NCI-H226 (cell line): ENCODE results near the gene PIM3.
A peak's percentile ranks its signal among the peaks of the same experiment; 100 is the strongest.

Experiments used
- DNase-seq: peaks from one replicate; pipeline ENCODE4 v3.0.0-alpha.2; 2015

PIM3 gene

GRCh38 chr22:49928555-49929210 lies 31.9 kb upstream of the PIM3 start:
- DNase-seq, result no peak

- DNase-seq, result no peak
Measured at GRCh38 chr22:49929211-49929979, 31.2 kb upstream of the PIM3 start.

GRCh38 chr22:49929994-49930575 lies 30.5 kb upstream of the PIM3 start:
- no peak for DNase-seq

DNA sequence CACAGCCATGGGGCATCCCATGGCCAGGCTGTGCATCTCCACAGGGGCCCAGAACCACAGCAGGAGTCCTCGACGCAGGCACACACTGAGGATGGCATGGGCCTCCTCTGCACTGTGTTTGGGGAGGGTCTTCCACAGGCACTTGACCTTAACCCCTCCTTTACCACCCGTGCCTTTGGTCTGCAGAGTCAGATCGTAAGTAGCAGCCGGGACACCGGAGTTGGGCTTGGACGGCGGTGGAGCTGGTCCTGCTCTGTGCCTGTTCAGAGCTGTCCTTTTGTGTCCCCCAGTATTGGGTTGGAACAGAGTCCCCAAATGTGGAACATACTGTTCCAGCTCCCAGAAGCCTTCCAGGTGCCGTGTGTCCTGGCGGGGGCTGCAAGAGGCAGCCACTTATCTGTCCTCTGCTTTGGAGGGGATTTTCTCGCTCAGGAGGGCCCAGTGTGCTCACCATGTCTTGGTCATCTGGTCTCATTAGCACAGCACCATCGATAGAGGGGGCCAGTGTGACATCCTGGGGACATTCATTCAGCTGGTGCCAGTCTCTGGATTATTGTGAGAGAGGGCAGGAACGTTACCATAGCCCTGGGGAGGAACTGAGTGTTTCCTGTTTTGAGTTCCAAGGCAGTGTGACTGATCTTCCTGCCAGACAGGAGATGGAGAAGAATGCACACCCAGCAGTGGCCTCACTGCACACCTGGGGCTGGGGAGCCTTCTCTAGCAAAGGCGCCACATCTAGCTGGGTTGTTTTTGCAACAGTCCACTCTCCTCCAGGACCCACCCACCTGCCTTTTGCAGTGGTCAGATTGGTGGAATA lies 29.8 kb upstream of the PIM3 start:
- DNase-seq, result no peak

DNA sequence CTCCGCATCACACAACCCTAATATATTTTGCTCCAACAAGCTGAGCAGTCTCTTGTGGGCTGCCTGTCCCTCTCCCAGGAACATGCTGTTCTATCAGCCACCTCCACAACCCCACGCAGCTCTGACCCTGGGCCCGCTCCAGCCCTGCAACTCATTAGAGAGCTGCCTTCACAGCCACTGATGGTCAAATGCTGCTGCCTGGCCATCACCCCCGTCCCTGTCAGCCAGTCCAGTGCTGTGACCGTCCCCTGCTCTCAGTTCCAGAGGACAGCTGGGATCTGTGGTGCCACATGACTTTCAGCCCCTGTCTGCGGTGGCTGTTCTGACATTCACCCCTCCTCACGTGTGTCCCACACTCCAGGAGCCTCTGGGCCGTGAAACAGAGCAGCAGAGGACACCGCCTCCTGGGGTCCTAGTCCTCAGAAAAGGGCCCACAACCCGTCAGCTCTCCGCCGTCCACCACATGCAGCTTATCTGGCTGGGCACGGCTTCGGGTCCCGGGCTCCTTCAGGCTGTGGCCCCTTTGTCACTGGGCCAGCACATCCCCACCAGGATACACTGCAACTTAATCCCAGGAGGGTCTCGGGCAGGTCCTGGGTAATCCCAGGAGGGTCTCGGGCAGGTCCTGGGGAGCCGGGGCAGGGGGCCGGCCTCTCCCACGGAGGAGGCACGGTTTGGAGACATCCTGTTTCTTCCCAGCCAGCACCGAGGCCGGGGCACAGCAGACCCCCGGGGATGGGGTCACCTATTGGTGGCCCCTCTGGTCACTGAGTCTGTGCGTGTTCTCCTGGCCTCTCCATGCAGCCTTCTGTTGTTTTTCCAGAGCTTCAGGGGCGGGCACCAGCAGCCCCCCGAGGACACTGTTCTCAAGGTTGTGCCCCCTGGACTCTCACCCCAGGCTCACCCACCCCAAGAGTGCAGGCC lies 27.1 kb upstream of the PIM3 start:
- no peak for DNase-seq

- no peak for DNase-seq
Measured at GRCh38 chr22:49934160-49934890, 26.2 kb upstream of the PIM3 start.

DNA sequence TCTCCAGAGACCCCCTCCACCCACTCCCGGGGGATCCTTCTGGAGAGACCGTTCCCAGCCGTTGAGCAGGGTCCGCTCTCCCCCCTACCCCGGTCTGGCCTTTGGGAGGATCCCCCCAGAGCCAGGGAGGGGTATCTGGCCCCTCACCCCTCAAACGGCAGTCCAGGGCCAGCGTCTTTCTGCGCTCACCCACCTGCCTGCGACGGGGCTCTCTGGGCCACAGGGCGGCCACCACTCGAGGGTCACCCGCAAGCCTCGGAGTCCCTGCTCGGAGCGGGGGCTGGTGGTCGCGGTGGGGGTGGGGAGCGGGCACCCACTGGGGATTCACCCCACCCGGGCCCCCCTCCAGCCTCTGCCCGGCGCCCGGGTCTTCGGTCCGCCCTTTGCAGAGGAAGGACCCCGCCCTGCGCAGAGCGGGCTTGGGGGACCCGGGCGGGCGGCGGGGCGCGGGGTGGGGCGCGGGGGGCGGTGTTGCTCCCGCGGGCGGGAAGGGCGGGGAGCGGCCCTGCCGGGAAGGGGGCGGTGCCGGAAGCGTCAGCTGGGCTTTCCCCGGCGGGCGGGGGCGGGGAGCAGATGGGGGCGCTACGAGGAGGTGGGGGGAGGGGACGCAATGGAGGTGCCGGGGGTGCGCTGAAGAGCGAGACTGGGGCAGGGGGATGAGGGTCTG lies 25.5 kb upstream of the PIM3 start:
- peak; percentile 32 for DNase-seq

DNA sequence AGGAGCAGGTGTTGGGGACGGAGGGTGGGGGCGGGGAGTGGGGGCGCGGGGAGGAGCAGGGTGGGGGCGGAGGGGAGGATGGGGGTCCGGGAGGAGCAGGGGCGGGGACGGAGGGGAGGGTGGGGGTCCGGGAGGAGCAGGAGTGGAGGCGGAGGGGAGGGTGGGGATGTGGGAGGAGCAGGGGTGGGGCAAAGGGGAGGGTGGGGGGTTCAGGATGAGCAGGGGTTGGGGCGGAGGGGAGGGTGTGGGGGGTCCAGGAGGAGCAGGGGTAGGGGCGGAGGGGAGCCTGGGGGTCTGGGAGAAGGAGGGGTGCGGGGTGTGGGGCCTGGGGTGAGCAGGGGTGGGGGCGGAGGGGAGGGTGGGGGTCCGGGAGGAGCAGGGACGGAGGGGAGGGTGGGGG lies 25.0 kb upstream of the PIM3 start:
- no peak for DNase-seq

DNA sequence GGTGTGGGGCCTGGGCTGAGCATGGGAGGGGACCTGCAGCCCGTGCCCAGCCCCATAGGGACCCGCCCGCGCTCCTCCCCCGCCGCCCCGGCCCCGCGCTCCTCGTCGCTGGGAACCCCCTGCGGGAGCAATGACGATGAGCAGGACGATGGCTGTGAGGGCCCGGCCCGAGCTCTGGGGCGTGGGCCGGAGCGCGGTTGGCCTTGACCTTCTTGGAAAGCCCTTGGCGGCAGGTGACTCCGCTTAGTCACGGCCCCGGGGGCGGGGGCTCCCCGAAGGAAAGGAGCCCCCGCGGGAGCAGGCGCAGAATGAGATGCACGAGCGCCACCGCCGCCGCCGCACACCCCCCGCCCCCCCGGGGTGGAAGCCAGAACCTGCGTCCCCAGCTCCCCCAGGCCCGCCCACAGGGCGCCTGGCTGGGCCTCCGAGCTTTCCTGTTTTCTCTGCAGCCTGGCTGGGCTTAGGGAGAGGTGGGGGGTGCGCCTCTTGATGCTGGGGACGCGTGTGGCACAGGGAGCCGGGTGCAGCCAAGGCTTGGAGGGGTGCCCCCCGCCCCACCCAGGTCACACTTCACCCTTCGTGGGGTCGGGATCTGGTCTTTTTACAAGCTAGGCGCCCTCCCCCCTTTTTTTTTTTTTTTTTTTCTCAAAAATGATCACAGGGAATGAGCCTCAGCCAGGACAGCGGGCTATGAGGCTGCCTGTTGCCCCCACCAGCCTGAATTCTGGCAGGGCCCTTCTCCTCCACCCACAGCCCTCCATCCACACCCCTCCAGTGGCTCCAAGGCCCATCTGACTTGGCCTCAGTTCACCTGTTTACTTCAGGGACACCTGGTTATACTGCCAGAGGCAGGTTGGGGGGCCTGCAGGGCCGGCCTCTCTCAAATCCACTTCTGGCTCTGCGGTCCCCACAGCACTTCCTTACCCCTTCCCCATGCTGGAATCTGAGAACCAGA lies 24.3 kb upstream of the PIM3 start:
- peak; percentile 85 for DNase-seq

DNA sequence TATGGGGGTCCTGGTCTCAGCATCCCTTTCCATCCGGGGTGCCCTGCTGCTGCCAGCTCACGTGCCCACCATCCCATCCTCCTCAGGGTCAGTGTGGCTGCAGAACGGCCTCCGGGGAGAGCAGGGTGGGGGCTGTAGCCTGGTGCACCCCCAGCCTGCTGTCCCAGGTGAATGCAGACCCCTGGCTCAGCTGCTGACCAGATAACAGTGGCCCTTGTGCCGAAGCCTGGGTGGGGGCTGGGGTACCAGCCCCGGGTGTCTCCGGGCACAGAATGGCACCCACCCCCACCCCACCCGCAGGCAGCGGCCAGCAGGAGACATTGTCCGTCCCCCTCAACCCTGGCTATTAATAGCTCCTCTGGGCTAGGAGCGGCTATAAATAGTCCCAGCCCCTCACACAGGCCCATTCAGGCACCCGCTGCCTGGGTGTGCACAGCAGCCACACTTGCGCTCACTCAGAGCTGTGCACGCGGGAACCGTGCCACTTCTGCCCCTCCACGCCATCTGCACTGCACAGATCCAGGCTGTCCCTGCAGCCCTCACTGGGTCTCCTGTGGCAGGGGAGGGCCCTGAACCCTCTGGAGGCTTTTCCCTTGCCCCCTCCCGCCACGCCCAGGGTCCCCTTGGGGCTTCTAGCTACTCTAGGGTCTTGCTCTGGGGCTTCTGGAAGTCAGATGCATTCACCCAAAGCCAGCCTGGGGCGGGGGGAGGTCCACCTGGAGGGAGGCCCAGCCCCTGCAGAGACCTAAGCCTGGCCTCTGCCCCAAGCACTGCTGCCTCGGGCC lies 23.4 kb upstream of the PIM3 start:
- DNase-seq, result no peak

GRCh38 chr22:49937758-49938564 lies 22.6 kb upstream of the PIM3 start:
- no peak for DNase-seq

DNA sequence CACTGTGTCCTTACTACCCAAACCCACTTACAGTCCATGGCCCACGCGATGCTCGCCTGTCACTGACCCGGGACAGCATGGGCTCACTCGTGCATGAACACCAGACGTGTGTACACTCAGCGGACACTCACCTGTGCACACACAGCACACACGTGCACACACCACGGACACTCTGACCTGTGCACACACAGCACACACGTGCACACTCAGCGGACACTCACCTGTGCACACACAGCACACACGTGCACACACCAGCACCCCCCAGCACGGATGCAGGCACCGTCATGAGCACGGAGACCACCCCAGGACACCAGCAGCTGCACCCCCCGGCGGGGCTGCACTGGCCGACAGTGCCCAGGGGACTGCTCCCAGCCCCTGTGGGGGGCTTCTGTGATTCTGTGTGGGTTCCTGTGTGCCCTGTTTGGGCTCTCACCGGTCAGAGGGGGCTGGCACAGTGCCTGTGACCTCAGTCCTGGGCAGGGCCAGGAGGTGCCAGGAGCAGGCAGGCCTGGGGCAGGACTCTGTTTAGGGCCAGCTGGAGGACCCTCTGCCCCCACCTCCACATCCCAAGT lies 21.9 kb upstream of the PIM3 start:
- DNase-seq, result no peak

DNA sequence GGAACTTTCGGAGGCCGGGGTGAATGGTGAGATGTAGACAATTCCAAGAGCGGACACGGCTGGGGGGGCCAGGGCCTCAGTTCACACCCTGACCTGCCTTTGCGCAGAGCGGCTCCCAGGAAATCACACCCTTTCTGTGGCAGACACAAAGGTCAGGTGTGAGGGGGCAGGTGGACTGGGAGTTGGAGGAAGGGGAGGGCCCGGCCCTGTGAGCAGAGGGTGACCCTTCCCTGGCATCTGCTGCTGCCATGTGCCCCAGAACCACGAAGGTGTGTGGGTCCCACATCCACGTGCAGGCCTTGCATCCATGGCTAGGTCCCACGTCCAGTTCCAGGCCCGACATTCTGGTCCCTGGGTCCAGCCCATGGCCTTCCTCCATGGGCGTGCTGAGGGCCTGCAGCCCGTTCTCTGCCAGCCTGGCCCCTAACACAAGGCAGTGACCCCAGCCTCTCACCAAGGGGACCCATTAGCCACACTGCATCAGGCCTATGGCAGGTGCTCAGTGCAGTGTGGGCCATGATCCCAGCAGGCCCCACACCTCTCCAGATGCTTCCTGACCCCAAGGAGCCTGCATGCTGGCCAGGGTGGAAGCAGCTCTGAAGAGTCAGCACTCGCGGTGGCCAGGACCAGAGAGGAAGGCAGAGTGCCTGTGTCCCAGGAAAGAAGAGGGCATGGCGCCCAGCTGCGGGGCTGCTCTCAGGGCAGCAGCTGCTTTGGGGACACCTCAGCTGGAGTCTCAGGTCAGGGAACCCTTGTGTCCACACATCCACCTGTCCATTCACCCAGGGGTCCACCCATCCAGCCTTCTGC lies 18.9 kb upstream of the PIM3 start:
- DNase-seq, result no peak

DNA sequence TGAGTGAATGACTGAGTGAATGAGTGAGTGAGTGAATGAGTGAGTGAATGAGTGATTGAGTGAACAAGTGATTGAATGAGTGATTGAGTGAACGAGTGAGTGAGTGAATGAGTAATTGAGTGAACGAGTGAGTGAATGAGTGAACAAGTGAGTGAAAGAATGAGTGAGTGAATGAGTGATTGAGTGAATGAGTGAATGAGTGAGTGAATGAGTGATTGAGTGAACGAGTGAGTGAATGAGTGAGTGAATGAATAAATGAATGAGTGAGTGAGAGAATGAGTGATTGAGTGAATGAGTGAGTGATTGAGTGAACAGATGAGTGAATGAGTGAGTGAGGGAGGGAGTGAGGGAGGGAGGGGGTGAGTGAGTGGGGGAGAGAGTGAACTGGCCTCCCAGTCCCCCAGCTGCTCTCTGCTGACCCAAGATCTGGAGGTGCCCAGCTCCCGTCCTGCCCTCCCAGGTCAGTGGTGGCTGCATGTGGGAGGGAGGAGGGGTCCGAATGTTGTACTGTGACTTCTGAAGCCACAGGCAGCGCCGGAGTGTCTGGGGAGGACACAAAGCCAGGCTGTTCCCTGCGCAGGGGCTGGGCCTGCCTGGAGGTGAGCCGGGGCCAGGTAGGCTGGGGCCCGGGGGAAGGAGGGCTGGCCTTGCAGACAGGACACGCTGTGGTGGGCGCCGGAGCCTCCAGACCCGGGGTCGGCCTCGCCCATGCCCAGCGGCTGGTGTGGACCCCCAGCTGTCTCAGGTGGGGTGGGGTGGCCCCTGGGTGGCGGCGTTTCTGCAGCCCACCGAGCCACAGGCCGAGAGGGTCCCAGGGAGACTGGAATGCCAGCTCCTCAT lies 17.8 kb upstream of the PIM3 start:
- no peak for DNase-seq

DNA sequence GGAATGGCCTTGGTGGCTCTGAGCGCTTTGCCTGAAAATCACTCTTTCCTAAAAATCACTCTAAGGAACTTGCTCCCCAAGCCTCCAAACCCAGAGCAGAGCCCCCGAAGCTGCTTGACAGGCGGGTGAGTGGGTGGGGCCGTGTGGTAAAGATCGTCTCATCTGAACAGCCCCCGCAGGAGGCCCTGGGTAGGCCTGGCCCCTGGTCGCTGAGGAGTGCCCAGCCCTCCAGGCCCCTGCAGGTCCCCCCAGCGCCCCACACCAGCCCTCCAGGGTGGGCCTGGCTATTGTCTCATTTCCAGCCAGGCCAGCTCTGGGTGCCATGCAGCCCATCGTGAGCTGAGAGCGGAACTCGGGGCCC lies 17.2 kb upstream of the PIM3 start:
- no peak for DNase-seq
